Colonic mucosa (tissue), 4 donors: ENCODE data around the gene SEPTIN11. TPM values are rescaled to one million over a fixed set of nuclear protein-coding genes. Genes with fewer than 3 reads are reported as not detected.
"Not testable (repeated sequence)": the region's sequence is repeated elsewhere in the genome, so short reads cannot be mapped to it uniquely, and the experiment has no call there.

Experiments used
- DNase-seq: peaks from one replicate; pipeline ENCODE4 v3.0.0-alpha.2; 2020
- H3K27ac ChIP-seq: fragments of 200-600 bp; one replicate; pipeline ENCODE4 v1.8.0; 2021
- H3K27me3 ChIP-seq: fragments of 200-600 bp; one replicate; pipeline ENCODE4 v1.8.0; 2021
- H3K36me3 ChIP-seq: fragments of 200-600 bp; one replicate; pipeline ENCODE4 v1.8.0; 2021
- H3K4me1 ChIP-seq: fragments of 200-600 bp; one replicate; pipeline ENCODE4 v1.8.0; 2021; ENCODE audit warnings: mild to moderate bottlenecking
- H3K4me3 ChIP-seq: fragments of 200-600 bp; one replicate; pipeline ENCODE4 v1.8.0; 2021
- H3K9ac ChIP-seq, 2 donors: one replicate each; pipeline ENCODE4 v1.7.0; 2013; ENCODE audit warnings: control low read depth in 2 of 2, low read depth in 2 of 2, low read length in 2 of 2
- H3K9me3 ChIP-seq: fragments of 200-600 bp; one replicate; pipeline ENCODE4 v1.8.0; 2021
- intact Hi-C: fragments of 100-400 bp; cut with DNase I; formaldehyde crosslinking; loops from one replicate; pipeline ENCODE4 v1.14.1; 2022
- total RNA-seq, 2 donors: library from RNA; stranded (reverse); fragmentation: NEBNext Ultra II Directional in 1 of 2; extraction: Animal tissue kit (Norgen Biotek cat#: 25700) in 1 of 2; gene quantifications; one replicate each; pipeline ENCODE4 v1.2.1, GENCODE V29; 2021
- TF ChIP-seq, protein P1 (sequence below): fragments of 200-600 bp; IDR thresholded peaks from one replicate; pipeline ENCODE4 v1.8.0; 2022; ENCODE audit warnings: antibody characterized with exemption, mild to moderate bottlenecking
- donor health status: healthy.
- donor health status: DM: no; HTN: no; CAD: no.
- donor health status: DM: no; HTN: no; CAD: no.

SEPTIN11 gene
- total RNA-seq, 2 donors from 2014 or later: 114 to 134 TPM

GRCh38 chr4:76958891-76959290, 9.3 kb downstream of the SEPTIN11 start:
- H3K36me3 ChIP-seq: no peaks in the 10 kb centered on the region
- H3K4me1 ChIP-seq: no peaks in the 10 kb centered on the region
- DNase-seq: no peak
- intact Hi-C loops: no loop called here
- H3K27ac ChIP-seq: no peak overlapping the region
- no peaks in the 10 kb centered on the region for H3K9me3 ChIP-seq
- no peaks in the 10 kb centered on the region for H3K27me3 ChIP-seq
- no peak overlapping the region for H3K4me3 ChIP-seq
- H3K9ac ChIP-seq: no peak overlapping the region
- TF ChIP-seq, protein P1, sequence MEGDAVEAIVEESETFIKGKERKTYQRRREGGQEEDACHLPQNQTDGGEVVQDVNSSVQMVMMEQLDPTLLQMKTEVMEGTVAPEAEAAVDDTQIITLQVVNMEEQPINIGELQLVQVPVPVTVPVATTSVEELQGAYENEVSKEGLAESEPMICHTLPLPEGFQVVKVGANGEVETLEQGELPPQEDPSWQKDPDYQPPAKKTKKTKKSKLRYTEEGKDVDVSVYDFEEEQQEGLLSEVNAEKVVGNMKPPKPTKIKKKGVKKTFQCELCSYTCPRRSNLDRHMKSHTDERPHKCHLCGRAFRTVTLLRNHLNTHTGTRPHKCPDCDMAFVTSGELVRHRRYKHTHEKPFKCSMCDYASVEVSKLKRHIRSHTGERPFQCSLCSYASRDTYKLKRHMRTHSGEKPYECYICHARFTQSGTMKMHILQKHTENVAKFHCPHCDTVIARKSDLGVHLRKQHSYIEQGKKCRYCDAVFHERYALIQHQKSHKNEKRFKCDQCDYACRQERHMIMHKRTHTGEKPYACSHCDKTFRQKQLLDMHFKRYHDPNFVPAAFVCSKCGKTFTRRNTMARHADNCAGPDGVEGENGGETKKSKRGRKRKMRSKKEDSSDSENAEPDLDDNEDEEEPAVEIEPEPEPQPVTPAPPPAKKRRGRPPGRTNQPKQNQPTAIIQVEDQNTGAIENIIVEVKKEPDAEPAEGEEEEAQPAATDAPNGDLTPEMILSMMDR: no peak

GRCh38 chr4:76960014-76960413, 10.5 kb downstream of the SEPTIN11 start:
- H3K27ac ChIP-seq: no peak overlapping the region
- TF ChIP-seq, protein P1: no peak
- no peaks in the 10 kb centered on the region for H3K36me3 ChIP-seq
- H3K4me1 ChIP-seq: no peaks in the 10 kb centered on the region
- no peaks in the 10 kb centered on the region for H3K9me3 ChIP-seq
- DNase-seq: no peak
- H3K27me3 ChIP-seq: no peaks in the 10 kb centered on the region
- intact Hi-C loops: no loop called here
- no peak overlapping the region for H3K9ac ChIP-seq
- H3K4me3 ChIP-seq: no peak overlapping the region

DNA sequence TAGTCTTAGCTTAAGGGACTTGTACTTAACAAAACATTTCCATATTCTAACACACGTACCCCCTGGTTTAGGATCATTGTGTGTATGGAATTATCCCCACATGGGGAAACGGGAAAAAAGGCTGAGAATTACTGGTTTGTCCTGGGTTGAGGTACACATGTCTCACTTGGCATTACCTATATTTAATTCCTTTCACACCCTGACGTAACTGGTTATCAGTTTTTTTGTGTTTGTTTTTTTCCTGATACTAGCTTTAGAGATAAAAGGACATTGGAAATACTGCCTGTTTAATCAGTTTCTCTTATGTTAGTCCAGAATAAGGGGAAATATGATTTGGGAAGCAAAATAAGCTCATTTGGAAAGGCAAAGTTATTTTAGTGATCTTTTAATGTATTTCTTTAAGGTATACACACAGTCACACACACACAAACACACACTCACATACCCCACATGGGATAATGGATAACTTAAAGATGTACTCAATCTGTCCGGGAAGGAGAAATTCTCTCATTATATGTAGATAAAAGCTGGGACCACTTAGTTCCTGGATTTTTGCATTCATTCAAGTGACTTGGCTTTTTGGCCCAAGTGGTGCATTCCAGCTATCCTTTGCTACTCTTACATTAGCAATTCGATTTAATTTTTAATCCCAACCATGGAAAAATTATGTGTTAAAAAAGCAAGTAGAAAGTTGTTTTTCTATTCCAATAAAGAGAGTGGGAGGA, 13.0 kb downstream of the SEPTIN11 start:
- Histone ChIP-seq H3K36me3 (no peaks in the 10 kb centered on the region), H3K27ac (no peak overlapping the region), H3K27me3 (no peaks in the 10 kb centered on the region), H3K9ac (no peak overlapping the region), H3K9me3 (no peaks in the 10 kb centered on the region), H3K4me1 (no peaks in the 10 kb centered on the region), H3K4me3 (no peak overlapping the region)
- intact Hi-C loops: no loop called here
- TF ChIP-seq, protein P1: no peak
- no peak for DNase-seq

DNA sequence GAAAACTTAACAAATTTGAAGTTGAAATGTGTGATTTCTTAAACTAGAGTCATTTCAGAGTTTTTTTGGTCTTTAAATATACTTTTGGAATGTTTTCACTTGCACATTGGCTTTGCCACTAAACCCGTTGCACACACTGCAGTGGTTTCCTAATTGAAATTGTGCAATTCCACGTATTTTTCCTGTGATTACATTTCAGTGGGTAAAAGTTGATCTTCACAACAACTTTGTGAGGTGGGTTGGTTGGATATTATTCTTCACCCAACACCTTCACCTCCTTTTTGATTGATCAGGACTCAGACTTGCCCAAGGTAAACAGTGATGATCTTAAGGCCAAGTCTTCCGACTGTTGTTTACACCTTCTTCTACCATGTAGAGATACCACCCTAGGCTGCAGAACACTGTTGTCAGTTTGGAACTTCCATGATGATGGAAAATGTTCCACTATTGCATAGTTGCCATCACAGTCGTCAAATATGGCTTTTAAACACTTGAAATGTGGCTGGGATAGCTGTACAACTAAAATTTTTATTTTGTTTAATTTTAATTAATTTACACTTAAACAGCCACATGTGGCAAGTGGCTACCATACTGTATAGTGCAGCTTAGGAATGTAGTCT, 13.7 kb downstream of the SEPTIN11 start:
- H3K9ac ChIP-seq: no peak overlapping the region
- TF ChIP-seq, protein P1: no peak
- H3K4me3 ChIP-seq: no peak overlapping the region
- no peaks in the 10 kb centered on the region for H3K27me3 ChIP-seq
- no peaks in the 10 kb centered on the region for H3K36me3 ChIP-seq
- no peaks in the 10 kb centered on the region for H3K9me3 ChIP-seq
- no peaks in the 10 kb centered on the region for H3K4me1 ChIP-seq
- H3K27ac ChIP-seq: no peak overlapping the region
- DNase-seq: no peak
- intact Hi-C loops: no loop called here

- H3K9ac ChIP-seq, DNase-seq, H3K9me3 ChIP-seq, intact Hi-C loops, H3K27me3 ChIP-seq, H3K36me3 ChIP-seq, H3K4me3 ChIP-seq, H3K4me1 ChIP-seq, H3K27ac ChIP-seq: not testable (repeated sequence)
Observed at GRCh38 chr4:76963927-76964326, 14.4 kb downstream of the SEPTIN11 start.

DNA sequence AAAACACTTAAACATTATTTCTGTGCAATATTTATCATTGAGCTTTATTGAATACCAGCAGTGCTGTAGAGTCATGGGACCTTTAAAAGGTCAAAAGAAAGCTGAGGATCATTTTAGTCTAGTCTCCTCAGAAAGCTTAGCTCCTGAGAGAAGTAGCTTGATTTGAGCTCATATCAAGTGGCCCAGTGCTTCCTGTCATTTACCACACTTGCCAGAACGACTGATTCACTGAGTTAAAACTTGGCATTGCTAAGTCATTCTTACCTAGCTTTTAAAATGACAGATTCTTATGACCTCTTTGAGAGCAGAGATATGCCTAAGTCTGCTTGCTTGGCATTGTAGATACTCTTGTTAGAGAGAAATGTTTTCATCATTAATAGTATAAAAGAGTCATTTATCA, 15.2 kb downstream of the SEPTIN11 start:
- no peaks in the 10 kb centered on the region for H3K9me3 ChIP-seq
- H3K36me3 ChIP-seq: no peaks in the 10 kb centered on the region
- no peaks in the 10 kb centered on the region for H3K27me3 ChIP-seq
- TF ChIP-seq, protein P1: no peak
- intact Hi-C loops: no loop called here
- no peak overlapping the region for H3K9ac ChIP-seq
- no peaks in the 10 kb centered on the region for H3K4me1 ChIP-seq
- no peak overlapping the region for H3K4me3 ChIP-seq
- no peak for DNase-seq
- H3K27ac ChIP-seq: no peak overlapping the region
